K562 (cell line): ENCODE results near the gene ST6GAL1. TPM values are rescaled to one million over a fixed set of nuclear protein-coding genes. Genes with fewer than 3 reads are reported as not detected.

Experiments used
- ATAC-seq: fragments of 200-7000 bp; cut with Tn5 transposase; 3 replicates; pipeline ENCODE4 v1.9.1; 2020; ENCODE audit warnings: moderate library complexity
- BruUV-seq: library from RNA; stranded (reverse); fragments of 400-500 nt; replicated peaks from 2 replicates; lab custom pipeline; 2021; lab: Mats Ljungman, UMichigan
- CTCF ChIA-PET: fragments of 300-600 bp; formaldehyde crosslinking; extraction: SDS; loops from one replicate; lab custom pipeline; 2021; ENCODE audit warnings: low intra/inter-chr PET ratio; lab: Yijun Ruan, JAX
- POLR2A ChIA-PET: fragments of 300-600, 350-650 bp; sonication (Branson Sonifier 250); formaldehyde crosslinking; extraction: SDS; loops from one replicate; lab custom pipeline; 2021; ENCODE audit warnings: antibody characterized with exemption, inconsistent platforms; lab: Yijun Ruan, JAX
- DNase-seq, 4 experiments: peaks; one replicate each; pipeline versions ENCODE4 v3.0.0 to v3.0.0-alpha.2; 2011 to 2018; ENCODE audit warnings: low spot score in 3 of 4, mixed read lengths in 3 of 4; ENCODE audit errors: extremely low read depth in 1 of 4
- FAIRE-seq: peaks from 2 replicates; lab custom pipeline; 2011; peaks lifted over from hg19 to GRCh38; lab: Jason Lieb, UNC
- H2AFZ ChIP-seq: 2 replicates; pipeline ENCODE4 v1.6.0; 2011; ENCODE audit warnings: low read depth, low read length, control low read depth, inconsistent platforms
- H3K27ac ChIP-seq: fragments of 200-600 bp; 3 replicates; pipeline ENCODE4 v1.8.0; 2011; ENCODE audit warnings: low read depth, mild to moderate bottlenecking, control low read depth, inconsistent platforms, low read length, moderate library complexity, mixed read lengths; ENCODE audit errors: extremely low read depth
- H3K27me3 ChIP-seq, 2 experiments: fragments of 300-600 bp in 1 of 2; 2 replicates in 1 of 2; 3 replicates in 1 of 2; pipeline versions ENCODE4 v1.6.0 to v1.8.0; 2011; ENCODE audit warnings: inconsistent platforms in 2 of 2, low read length in 2 of 2, mild to moderate bottlenecking in 1 of 2, mixed read lengths in 1 of 2, moderate library complexity in 1 of 2; ENCODE audit not compliant: control insufficient read depth in 2 of 2, insufficient read depth in 2 of 2
- H3K36me3 ChIP-seq: fragments of 300-600 bp; 3 replicates; pipeline ENCODE4 v1.8.0; 2011; ENCODE audit warnings: mild to moderate bottlenecking, low read length, inconsistent platforms; ENCODE audit not compliant: control insufficient read depth, insufficient read depth
- H3K4me1 ChIP-seq, 2 experiments: fragments of 200-600 bp in 1 of 2; replicated peaks in 1 of 2; 2 replicates in 1 of 2; 3 replicates in 1 of 2; pipeline versions ENCODE4 v1.5.1 to v1.8.0; 2011; ENCODE audit warnings: inconsistent platforms in 2 of 2, low read length in 2 of 2, mild to moderate bottlenecking in 1 of 2, mixed read lengths in 1 of 2, moderate library complexity in 1 of 2; ENCODE audit not compliant: control insufficient read depth in 2 of 2, insufficient read depth in 2 of 2
- H3K4me2 ChIP-seq: 2 replicates; pipeline ENCODE4 v1.6.1; 2011; ENCODE audit warnings: low read length, control low read depth, inconsistent platforms, mixed read lengths; ENCODE audit not compliant: insufficient read depth
- H3K4me3 ChIP-seq: fragments of 200-600 bp; sonication (generic), shearing (Covaris generic); 2 replicates; pipeline ENCODE4 v1.5.1; 2016; ENCODE audit warnings: control low read depth, inconsistent platforms
- H3K79me2 ChIP-seq: fragments of 200-600 bp; 3 replicates; pipeline ENCODE4 v1.8.0; 2011; ENCODE audit warnings: low read length, inconsistent platforms; ENCODE audit not compliant: control insufficient read depth, insufficient read depth
- H3K9ac ChIP-seq, 2 experiments: 2 replicates each; pipeline versions ENCODE4 v1.6.0 to v1.6.1; 2011; ENCODE audit warnings: low read depth in 2 of 2, low read length in 2 of 2, control low read depth in 1 of 2, inconsistent platforms in 1 of 2, mild to moderate bottlenecking in 1 of 2, mixed read lengths in 1 of 2; ENCODE audit not compliant: insufficient read depth in 1 of 2
- H3K9me1 ChIP-seq: one replicate; pipeline ENCODE4 v1.6.0; 2011; ENCODE audit warnings: inconsistent platforms, mild to moderate bottlenecking, low read length, moderate library complexity; ENCODE audit not compliant: control insufficient read depth, insufficient read depth
- H3K9me3 ChIP-seq: replicated peaks from 2 replicates; pipeline ENCODE4 v1.5.1; 2011; ENCODE audit warnings: low read depth, low read length, inconsistent platforms; ENCODE audit not compliant: control insufficient read depth, insufficient read depth
- H4K20me1 ChIP-seq: replicated peaks from 2 replicates; pipeline ENCODE4 v1.6.1; 2011; ENCODE audit warnings: low read length, inconsistent platforms, mixed read lengths; ENCODE audit not compliant: control insufficient read depth, insufficient read depth
- EGR1 ChIP-seq: fragments of 450-650 bp; conservative IDR thresholded peaks from 2 replicates; pipeline ENCODE4 v1.6.1; 2017; ENCODE audit warnings: mild to moderate bottlenecking
- POLR2G ChIP-seq: fragments of 200-400 bp; formaldehyde crosslinking; IDR thresholded peaks from 2 replicates; pipeline ENCODE4 v1.6.1; 2017; ENCODE audit warnings: low read depth, mild to moderate bottlenecking, antibody characterized with exemption, low read length, moderate library complexity
- ZNF551 ChIP-seq: fragments of 250-450 bp; sonication (Bioruptor Pico); IDR thresholded peaks from 2 replicates; pipeline ENCODE4 v1.5.0; 2021; ENCODE audit warnings: mild to moderate bottlenecking, moderate library complexity
- WGBS: fragments of 100-300 bp; shearing (Covaris generic); methylation state at CpG from one replicate; pipeline ENCODE4 v1.1.6; 2016; ENCODE audit warnings: low coverage, mixed read lengths; ENCODE audit not compliant: insufficient coverage; ENCODE audit errors: missing lambda C conversion rate; 5-methylcytosine and 5-hydroxymethylcytosine counted together
- in situ Hi-C: fragments of 300-500 bp; cut with MboI; formaldehyde crosslinking; loops from 4 replicates; pipeline ENCODE4 v1.15.0; 2018; ENCODE audit warnings: inconsistent platforms, mixed read lengths
- intact Hi-C: fragments of 100-400 bp; cut with micrococcal nuclease; formaldehyde crosslinking; loops from 2 replicates; pipeline ENCODE4 v1.14.2; 2022
- polyA plus RNA-seq, 8 experiments: library from polyadenylated mRNA; depleted of rRNA in 4 of 8; stranded (reverse) in 5 of 8; unstranded in 3 of 8; fragments of >200 nt; fragmentation: Nextera tagmentation in 2 of 8; fragmentation: Illumina TruSeq in 1 of 8; extraction: Ambion mirVana in 2 of 8; extraction: Trizol in 1 of 8; gene quantifications; 2 replicates each; pipeline versions ENCODE4 v1.2.1 to v1.2.3, GENCODE V29; 2011 to 2014; ENCODE audit warnings: inconsistent platforms in 1 of 8, missing spikeins in 1 of 8
- total RNA-seq, 7 experiments: library from RNA; depleted of rRNA in 6 of 7; stranded (reverse); fragments of >200 nt in 6 of 7; fragmentation: Illumina TruSeq in 2 of 7; extraction: Trizol in 2 of 7; gene quantifications; 2 replicates each; pipeline versions ENCODE4 v1.2.1 to v1.2.3, GENCODE V29; 2011 to 2021; ENCODE audit warnings: low replicate concordance in 1 of 7
- TF ChIP-seq, protein P1 (sequence below): fragments of 250-450 bp; sonication (Bioruptor Pico); IDR thresholded peaks from 2 replicates; pipeline ENCODE4 v1.5.0; 2021
- TF ChIP-seq, protein P2 (sequence below): sonication (generic); formaldehyde crosslinking; IDR thresholded peaks from 2 replicates; pipeline ENCODE4 v1.8.0; 2022; ENCODE audit warnings: missing genetic modification reagents, mild to moderate bottlenecking, borderline replicate concordance
- TF ChIP-seq, protein P3 (sequence below), 2 experiments: fragments of 450-650 bp; IDR thresholded peaks; 2 replicates each; pipeline ENCODE4 v1.6.1; 2016; ENCODE audit warnings: mild to moderate bottlenecking in 2 of 2, borderline replicate concordance in 1 of 2, low read depth in 1 of 2, moderate library complexity in 1 of 2

The ST6GAL1 gene
- total and polyA plus RNA-seq, 9 of the 15 experiments (the other 6 are each of a cell fraction or from before 2014, with no cell fraction given) = 31.9 to 145 (median 71.0) TPM

DNA sequence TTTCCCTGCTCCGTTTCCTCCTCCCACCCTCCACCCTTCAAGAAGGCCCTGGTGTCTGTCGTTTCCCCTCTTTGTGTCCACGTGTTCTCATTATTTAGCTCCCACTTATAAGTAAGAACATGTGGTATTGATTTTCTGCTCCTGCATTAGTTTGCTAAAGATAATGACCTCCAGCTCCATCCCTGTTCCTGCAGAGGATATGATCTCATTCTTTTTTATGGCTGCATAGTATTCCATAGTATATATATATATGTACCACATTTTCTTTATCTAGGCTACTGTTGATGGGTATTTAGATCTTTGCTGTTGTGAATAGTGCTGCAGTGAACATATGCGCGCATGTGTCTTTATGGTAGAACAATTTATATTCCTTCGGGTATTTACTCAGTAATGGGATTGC lies 4.8 kb downstream of the ST6GAL1 start (continued):
- TF ChIP-seq, protein P1, sequence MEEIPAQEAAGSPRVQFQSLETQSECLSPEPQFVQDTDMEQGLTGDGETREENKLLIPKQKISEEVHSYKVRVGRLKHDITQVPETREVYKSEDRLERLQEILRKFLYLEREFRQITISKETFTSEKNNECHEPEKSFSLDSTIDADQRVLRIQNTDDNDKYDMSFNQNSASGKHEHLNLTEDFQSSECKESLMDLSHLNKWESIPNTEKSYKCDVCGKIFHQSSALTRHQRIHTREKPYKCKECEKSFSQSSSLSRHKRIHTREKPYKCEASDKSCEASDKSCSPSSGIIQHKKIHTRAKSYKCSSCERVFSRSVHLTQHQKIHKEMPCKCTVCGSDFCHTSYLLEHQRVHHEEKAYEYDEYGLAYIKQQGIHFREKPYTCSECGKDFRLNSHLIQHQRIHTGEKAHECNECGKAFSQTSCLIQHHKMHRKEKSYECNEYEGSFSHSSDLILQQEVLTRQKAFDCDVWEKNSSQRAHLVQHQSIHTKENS (CRISPR knock-in tag) = no peak
- TF ChIP-seq EGR1 = no peak
- TF ChIP-seq, protein P2, sequence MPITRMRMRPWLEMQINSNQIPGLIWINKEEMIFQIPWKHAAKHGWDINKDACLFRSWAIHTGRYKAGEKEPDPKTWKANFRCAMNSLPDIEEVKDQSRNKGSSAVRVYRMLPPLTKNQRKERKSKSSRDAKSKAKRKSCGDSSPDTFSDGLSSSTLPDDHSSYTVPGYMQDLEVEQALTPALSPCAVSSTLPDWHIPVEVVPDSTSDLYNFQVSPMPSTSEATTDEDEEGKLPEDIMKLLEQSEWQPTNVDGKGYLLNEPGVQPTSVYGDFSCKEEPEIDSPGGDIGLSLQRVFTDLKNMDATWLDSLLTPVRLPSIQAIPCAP (CRISPR knock-in tag) = no peak
- TF ChIP-seq, all 486 proteins: peak for 6

DNA sequence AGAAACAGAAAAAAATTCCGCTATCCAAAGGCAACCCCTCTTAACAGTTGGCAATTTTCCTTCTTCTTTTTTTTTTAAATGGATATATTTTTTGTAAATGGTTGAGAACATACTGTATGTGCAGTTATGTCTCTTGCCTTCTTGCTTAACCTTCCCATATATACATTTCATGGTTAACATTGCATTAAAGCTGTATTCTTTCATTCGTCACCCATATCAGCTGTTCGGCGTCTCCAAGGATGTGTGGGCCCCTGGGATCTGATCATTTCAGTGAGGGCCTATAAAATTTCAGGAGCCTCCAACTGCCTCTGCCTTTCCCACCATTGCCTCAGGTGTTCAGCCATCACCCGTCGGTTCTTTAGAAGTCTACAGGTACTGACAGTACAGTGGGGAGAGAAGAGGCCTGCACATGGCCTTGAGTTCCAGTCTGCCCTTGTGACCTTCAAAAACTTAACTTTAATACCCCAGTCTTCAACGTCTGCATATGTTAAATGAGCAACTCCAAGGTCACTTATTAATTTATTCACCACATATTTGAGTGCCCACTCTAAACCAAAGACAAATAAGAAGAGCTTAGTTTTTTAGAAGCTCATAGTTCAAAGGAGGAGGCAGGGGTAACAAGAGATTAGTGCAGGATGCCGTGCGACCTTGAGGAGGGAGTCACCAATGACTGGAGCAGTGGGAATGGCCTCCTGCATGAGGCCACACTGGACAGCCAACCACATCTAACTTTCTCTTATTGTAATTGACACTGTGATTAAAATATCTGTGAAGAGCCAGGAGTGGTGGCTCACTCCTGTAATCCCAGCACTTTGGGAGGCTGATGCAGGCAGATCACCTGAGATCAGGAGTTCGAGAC lies 6.9 kb downstream of the ST6GAL1 start:
- Histone ChIP-seq H3K4me1 (peaks cover 16 to 54% of the 10 kb centered on the region in 2 experiments), H2AFZ (peak overlapping the region; percentile 25; the same call in 1 of the 2 replicates), H3K27ac (peak overlapping the region; percentile 75), H3K36me3 (peaks cover 66% of the 10 kb centered on the region), H3K4me2 (peak overlapping the region; percentile 23; the same call in 1 of the 2 replicates), H4K20me1 (no peaks in the 10 kb centered on the region), H3K4me3 (no peak overlapping the region), H3K9me1 (peaks cover 2% of the 10 kb centered on the region), H3K9me3 (no peaks in the 10 kb centered on the region), H3K27me3 (no peaks in the 10 kb centered on the region), H3K9ac (peak overlapping the region; percentile 32 to 57; a peak in 1 of 4 replicates), H3K79me2 (peaks cover 97% of the 10 kb centered on the region)
- ATAC-seq (peak; percentile 34), FAIRE-seq (peak; percentile 52), DNase-seq (peak in 1 of 4 experiments; percentile 61)
- POLR2A ChIA-PET = interaction anchor here (0.6 to 2.2 kb wide), 6 partner anchors 9 to 49 kb away, joined by 3 to 6 read pairs (median 4); no protein-coding TSS in a partner anchor
- intact Hi-C loops = loop anchor here (10.0 kb wide), 1 partner anchor 228 kb away; no protein-coding TSS in a partner anchor
- WGBS = 43% methylated on average over 10 of the region's 10 CpGs
- CTCF ChIA-PET = no interaction called here
- in situ Hi-C loops = no loop called here
- no TSS peak for BruUV-seq
- TF ChIP-seq POLR2G (no peak), ZNF551 (CRISPR knock-in tag) (no peak)
- TF ChIP-seq, protein P3, sequence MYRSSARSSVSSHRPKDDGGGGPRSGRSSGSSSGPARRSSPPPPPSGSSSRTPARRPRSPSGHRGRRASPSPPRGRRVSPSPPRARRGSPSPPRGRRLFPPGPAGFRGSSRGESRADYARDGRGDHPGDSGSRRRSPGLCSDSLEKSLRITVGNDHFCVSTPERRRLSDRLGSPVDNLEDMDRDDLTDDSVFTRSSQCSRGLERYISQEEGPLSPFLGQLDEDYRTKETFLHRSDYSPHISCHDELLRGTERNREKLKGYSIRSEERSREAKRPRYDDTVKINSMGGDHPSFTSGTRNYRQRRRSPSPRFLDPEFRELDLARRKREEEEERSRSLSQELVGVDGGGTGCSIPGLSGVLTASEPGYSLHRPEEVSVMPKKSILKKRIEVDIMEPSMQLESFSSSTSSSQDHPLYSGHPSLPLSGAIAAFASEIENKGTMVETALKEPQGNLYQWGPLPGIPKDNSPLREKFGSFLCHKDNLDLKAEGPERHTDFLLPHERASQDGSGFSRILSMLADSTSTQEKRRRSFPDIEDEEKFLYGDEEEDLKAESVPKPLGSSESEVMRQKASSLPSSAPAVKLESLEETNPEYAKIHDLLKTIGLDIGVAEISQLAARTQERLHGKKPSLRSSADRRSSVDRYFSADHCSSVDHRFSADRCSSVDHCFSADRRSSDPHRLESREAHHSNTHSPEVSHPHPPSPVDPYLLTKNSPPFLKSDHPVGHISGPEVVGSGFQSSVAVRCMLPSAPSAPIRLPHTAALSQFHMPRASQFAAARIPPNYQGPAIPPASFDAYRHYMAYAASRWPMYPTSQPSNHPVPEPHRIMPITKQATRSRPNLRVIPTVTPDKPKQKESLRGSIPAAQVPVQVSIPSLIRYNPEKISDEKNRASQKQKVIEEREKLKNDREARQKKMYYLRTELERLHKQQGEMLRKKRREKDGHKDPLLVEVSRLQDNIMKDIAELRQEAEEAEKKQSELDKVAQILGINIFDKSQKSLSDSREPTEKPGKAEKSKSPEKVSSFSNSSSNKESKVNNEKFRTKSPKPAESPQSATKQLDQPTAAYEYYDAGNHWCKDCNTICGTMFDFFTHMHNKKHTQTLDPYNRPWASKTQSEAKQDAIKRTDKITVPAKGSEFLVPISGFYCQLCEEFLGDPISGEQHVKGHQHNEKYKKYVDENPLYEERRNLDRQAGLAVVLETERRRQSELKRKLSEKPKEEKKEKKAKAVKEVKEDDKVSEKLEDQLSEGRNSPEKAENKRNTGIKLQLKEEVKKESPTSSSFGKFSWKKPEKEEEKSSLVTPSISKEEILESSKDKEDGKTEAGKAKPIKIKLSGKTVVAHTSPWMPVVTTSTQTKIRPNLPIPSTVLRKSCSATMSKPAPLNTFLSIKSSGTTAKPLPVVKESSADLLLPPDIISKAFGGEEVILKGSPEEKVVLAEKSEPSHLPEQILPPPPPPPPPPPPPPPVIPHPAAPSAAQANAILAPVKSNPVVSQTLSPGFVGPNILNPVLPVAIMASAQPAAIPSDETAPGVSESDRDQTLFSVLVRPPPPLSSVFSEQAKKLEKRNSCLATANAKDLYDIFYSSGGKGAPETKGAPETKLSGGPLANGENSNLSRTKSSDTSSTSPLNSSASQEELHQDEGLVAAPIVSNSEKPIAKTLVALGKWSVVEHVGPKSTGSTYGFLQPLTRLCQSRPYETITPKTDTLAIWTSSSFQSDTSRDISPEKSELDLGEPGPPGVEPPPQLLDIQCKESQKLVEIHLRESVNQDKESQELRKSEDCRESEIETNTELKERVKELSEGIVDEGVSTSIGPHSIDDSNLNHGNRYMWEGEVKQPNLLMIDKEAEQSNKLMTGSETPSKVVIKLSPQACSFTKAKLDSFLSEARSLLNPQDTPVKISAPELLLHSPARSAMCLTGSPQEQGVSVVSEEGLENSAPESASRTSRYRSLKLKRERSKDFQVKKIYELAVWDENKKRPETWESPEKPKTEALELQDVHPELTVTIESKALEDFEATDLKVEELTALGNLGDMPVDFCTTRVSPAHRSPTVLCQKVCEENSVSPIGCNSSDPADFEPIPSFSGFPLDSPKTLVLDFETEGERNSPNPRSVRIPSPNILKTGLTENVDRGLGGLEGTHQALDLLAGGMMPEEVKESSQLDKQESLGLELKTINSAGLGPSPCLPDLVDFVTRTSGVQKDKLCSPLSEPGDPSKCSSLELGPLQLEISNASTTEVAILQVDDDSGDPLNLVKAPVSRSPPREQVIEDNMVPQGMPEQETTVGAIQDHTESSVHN (IDR thresholded peaks at IDR 0.05; ENCODE audit: borderline replicate concordance in 1 of 2, low read depth in 1 of 2) = no peak
